Stimulated activated naive CD4-positive, alpha-beta T cell treated with Interleukin-2 at 50 U/mL for 16 hours (primary cell): ENCODE data around the gene ARHGAP21.

ENCODE experiments used
- DNase-seq: peaks from one replicate; lab custom pipeline; 2025; lab: John Stamatoyannopoulos, UW

Gene ARHGAP21

DNA sequence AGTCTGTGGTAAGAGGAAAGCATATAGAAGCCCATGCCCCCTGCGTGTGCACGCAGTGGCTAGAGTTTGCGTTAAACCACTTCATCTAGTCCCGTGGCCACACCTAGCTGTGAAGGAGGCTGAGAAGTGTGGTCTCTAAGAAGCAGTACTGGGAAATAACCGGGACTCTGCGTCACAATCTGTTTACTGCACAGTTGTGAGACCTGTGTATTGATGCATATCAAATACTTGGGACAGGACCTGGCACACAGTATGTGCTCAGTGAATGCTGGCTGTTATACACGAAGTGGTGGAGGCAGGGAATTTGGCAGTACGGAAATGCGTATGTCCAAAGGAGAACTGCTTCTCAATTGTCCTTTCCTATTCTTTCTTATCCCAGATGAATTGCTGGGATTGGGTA, 149.5 kb downstream of the ARHGAP21 start:
- DNase-seq = no peak

DNA sequence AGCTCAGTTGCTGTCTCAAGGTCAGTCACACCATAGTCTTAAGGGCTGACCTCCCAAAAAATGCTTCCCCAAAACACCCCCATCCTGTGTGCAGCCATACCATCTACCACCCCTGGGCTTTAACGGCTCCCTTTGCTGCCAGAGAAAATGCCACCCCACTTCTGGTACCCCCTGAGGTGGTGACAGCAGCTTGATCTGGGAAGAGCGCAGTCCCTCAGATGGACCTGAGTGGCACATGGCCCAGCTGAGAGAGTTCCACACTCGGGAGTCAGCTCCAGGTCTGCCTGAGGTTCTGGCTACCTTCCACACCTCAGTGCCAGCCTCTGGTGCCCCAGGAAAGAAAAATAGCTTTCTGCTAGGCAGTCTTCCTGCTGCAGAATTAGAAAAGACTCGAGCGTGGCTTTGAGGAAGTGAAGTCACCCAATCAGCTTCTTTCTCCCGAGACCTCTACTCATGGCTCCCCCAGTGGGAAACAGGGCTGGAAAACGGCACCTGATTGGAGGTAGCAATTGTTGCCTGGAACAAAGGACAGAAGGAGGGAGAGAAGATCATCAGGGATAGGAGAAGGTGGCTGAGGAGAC, 151.7 kb downstream of the ARHGAP21 start:
- DNase-seq = no peak

DNA sequence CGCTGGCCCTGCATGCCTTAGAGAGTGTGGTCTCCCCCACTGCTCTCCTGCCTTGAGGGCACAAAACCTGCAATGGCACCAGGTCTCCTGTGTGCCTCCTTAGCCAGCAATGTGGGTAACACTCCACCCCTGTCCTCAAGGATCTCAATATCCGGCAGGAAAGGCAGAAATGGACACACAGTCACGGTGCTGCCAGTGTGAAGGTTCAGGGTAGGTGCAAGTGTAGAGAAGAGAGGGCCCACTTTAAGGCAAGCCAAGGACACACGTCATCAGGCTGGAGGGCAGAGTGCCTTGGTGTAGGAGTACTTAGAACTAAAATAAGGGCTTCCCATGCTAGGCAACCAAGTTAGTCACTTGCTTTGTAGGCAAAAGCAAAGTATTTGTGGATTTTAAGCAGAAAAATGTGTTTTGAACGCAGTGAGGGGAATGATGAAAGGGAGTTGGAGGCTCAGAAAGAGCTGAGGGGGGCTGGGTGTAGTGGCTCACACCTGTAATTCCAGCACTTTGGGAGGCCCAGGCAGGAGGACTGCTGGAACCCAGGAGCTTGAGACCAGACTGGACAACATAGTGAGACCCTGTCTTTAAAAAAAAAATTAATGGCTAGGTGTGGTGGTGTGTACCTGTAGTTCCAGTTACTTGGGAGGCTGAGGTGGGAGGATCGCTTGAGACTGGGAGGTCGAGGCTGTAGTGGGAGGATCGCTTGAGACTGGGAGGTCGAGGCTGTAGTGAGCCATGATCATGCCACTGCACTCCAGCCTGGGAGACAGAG, 152.8 kb downstream of the ARHGAP21 start:
- no peak for DNase-seq

GRCh38 chr10:24569828-24570657, 153.6 kb downstream of the ARHGAP21 start:
- DNase-seq = no peak

GRCh38 chr10:24569330-24569796, 154.3 kb downstream of the ARHGAP21 start:
- no peak for DNase-seq

DNA sequence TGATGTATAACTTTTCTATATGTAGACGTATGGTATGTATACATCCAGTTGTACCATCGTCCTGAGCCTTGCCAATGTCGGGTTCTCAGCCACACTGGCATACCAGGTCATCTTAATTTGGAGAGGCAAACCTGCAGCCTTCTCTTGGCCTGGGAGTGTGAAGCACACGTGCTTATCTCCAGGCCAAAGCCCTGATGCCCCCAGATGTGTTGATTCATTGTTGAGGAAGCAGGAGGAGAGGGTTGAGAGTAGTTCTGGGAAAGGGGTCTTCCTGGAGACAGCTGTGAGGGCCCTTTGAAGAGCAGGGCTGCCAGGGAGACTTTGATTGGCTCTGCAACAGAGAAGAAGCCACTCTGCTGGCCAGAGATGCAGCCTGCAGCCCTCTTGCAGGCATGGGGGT, 155.6 kb downstream of the ARHGAP21 start:
- DNase-seq = no peak

GRCh38 chr10:24561453-24561852, 162.2 kb downstream of the ARHGAP21 start:
- DNase-seq = no peak

DNA sequence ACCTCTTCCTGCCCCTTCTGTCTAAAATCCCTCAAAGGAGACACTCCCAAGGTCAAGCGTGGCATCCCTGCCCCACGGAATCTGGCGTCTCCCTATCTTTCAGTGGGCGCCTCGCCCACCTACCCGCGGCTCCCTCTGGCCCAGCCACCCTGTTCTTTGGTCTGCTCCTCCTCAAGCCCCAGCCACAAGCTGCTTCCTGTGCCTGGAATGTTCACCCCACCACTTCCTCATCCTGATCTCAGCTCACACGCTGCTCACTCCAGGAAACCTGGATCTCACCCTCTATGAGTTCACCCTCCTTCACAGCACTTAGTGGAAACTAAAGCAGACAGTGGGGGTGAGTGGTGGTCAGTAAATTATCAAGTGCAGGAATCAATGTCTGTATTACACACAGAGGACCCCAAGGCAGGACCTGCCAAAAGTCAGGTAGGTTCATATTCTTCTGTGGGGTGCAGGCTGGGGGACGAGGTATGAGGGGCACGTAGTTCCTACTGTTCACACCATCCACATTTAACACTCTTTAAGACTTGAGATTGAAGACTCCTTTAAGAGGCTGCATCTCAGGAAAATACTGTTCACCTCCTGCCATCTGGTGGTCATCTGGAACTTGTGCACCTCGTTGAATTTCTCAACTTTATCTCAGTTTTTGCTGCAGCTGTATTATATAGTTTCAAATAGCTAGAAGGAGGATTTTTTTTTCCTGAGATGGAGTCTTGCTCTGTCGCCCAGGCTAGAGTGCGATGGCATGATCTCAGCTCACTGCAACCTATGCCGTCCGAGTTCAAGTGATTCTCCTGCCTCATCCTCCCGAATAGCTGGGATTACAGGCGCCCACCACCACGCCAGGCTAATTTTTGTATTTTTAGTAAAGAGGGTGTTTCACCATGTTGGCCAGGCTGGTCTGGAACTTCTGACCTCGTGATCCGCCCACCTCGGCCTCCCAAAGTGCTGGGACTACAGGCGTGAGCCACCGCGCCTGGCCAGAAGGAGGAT, 166.6 kb downstream of the ARHGAP21 start:
- no peak for DNase-seq

GRCh38 chr10:24556126-24556749, 167.4 kb downstream of the ARHGAP21 start:
- no peak for DNase-seq

GRCh38 chr10:24554036-24554435, 169.7 kb downstream of the ARHGAP21 start:
- no peak for DNase-seq

DNA sequence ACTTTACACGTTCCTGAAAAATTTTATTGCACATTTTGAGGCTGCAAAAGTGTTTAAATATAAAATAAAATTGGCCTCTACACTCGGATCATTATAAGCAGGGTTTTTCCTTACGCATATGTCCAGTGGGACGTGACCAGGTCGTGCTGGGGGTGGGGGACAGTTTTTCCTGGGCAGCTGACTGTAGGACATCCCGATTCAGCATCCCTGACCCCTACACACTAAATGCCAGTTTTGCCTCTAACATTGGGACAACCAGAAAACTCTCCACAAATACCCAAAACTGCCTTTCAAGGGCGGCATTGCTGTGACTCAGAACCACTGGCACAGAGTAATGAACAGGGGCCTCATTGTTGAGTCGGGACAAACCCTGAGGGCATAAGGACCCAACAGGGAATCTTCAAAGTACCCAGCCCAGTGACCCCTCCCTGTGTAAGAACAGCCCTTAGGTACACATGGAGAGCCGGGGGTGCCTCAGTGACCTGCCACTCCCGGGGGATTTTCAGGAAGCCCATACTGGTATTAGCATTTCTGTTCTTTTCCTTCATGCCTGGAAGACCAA, 170.6 kb downstream of the ARHGAP21 start:
- DNase-seq = no peak

GRCh38 chr10:24552346-24553016, 171.2 kb downstream of the ARHGAP21 start:
- DNase-seq = no peak

GRCh38 chr10:24551161-24551560, 172.5 kb downstream of the ARHGAP21 start:
- no peak for DNase-seq

- DNase-seq = no peak
These were observed 173.0 kb downstream of the ARHGAP21 start for GRCh38 chr10:24550680-24551079.

GRCh38 chr10:24545585-24545984, 178.1 kb downstream of the ARHGAP21 start:
- no peak for DNase-seq

- DNase-seq = no peak
These were observed 178.9 kb downstream of the ARHGAP21 start for GRCh38 chr10:24544776-24545175.

- no peak for DNase-seq
These were observed 181.1 kb downstream of the ARHGAP21 start for GRCh38 chr10:24542314-24543270.

DNA sequence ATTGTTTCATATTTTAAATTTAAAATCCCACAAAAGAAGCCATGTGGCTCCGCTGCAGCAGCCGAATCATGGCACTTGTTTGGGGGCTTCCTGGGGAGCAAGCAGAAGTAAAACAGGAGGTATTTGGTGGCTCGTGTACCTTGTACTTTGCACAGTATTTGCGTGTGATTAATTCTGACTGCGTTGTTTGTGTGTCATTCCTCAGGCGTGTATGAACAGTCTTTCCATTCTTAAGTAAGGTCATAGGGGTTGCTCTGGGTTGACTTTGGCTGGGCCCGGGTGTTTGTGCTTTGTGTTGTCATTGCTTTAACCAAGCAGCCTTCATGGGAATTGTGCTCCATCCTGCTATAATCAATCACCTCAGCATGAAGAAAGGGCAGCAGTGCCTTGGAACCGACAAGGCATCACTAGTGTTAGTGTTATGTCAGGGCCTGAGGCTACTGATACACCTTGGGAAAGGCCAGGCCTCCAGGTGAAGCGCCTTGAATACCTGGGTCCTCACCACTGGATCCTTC, 182.4 kb downstream of the ARHGAP21 start:
- DNase-seq = no peak

GRCh38 chr10:24536636-24537035, 187.1 kb downstream of the ARHGAP21 start:
- no peak for DNase-seq
